Mucosa of descending colon (tissue), 3 donors: ENCODE results near the gene MYBBP1A. TPM values are rescaled to one million over a fixed set of nuclear protein-coding genes. Genes with fewer than 3 reads are reported as not detected.

Experiments
- ATAC-seq: fragments of 200-7000 bp; cut with Tn5 transposase; one replicate; pipeline ENCODE4 v1.9.1; 2020; ENCODE audit warnings: mild to moderate bottlenecking, moderate library complexity
- DNase-seq, 3 donors: peaks; one replicate each; pipeline ENCODE4 v3.0.0-alpha.2; 2020
- H3K36me3 ChIP-seq: fragments of 200-600 bp; one replicate; pipeline ENCODE4 v1.8.0; 2021; ENCODE audit warnings: low read depth, mild to moderate bottlenecking
- H3K4me1 ChIP-seq: fragments of 200-600 bp; one replicate; pipeline ENCODE4 v1.8.0; 2021; ENCODE audit warnings: low read depth, mild to moderate bottlenecking
- H3K4me3 ChIP-seq: fragments of 200-600 bp; one replicate; pipeline ENCODE4 v1.8.0; 2021; ENCODE audit warnings: mild to moderate bottlenecking
- H3K9me3 ChIP-seq: fragments of 200-600 bp; one replicate; pipeline ENCODE4 v1.8.0; 2021; ENCODE audit warnings: mild to moderate bottlenecking
- intact Hi-C, 2 donors: fragments of 100-400 bp; cut with DNase I in 1 of 2; cut with micrococcal nuclease in 1 of 2; formaldehyde crosslinking; loops; one replicate each; pipeline versions ENCODE4 v1.11.0 to v1.11.1; 2022; cut with DNase I, micrococcal nuclease
- total RNA-seq, 3 donors: library from RNA; stranded (reverse); fragmentation: NEBNext Ultra II Directional in 2 of 3; extraction: Animal tissue kit (Norgen Biotek cat#: 25700) in 2 of 3; gene quantifications; one replicate each; pipeline versions ENCODE4 v1.2.1 to v1.2.4, GENCODE V29; 2021 to 2023
- TF ChIP-seq, protein P1 (sequence below): fragments of 200-600 bp; IDR thresholded peaks from one replicate; pipeline ENCODE4 v1.8.0; 2022; ENCODE audit warnings: antibody characterized with exemption, mild to moderate bottlenecking
- donor health status: DM: no; HTN: no; CAD: no; lungs with moderate emphysema.
- donor health status: DM: no; HTN: no; CAD: no.
- donor health status: DM: no; HTN: yes; CAD: no.

The MYBBP1A gene
- total RNA-seq, 3 donors from 2014 or later: 32.7 to 41.4 (median 36.7) TPM

DNA sequence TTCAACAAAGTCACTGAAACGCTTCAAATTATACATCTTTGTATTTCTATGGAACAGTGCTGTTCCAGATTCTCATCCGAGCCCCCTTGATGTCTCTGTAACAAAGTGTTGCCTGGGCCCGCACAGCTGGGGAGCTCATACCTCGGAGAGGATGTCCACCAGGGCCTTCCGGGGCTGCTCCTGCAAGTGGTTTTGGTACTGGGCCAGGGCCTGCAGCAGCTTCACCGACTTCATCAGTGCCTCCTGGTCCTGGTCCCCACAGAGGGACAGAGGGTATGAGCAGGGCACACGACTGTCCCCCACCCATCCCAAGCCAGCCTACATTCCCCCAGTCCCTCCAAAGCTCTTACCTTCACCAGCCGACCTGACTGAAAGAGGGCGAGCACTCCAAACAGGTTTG is 1.5 kb downstream of the MYBBP1A start:
- TF ChIP-seq, protein P1, sequence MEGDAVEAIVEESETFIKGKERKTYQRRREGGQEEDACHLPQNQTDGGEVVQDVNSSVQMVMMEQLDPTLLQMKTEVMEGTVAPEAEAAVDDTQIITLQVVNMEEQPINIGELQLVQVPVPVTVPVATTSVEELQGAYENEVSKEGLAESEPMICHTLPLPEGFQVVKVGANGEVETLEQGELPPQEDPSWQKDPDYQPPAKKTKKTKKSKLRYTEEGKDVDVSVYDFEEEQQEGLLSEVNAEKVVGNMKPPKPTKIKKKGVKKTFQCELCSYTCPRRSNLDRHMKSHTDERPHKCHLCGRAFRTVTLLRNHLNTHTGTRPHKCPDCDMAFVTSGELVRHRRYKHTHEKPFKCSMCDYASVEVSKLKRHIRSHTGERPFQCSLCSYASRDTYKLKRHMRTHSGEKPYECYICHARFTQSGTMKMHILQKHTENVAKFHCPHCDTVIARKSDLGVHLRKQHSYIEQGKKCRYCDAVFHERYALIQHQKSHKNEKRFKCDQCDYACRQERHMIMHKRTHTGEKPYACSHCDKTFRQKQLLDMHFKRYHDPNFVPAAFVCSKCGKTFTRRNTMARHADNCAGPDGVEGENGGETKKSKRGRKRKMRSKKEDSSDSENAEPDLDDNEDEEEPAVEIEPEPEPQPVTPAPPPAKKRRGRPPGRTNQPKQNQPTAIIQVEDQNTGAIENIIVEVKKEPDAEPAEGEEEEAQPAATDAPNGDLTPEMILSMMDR: no peak
- ATAC-seq (no peak), DNase-seq (peak in 1 of 3 donors; percentile 40)
- H3K36me3 ChIP-seq: no peaks in the 10 kb centered on the region
- H3K4me3 ChIP-seq: no peak overlapping the region
- intact Hi-C loops: no loop called here
- peaks cover 19% of the 10 kb centered on the region for H3K4me1 ChIP-seq
- no peaks in the 10 kb centered on the region for H3K9me3 ChIP-seq

DNA sequence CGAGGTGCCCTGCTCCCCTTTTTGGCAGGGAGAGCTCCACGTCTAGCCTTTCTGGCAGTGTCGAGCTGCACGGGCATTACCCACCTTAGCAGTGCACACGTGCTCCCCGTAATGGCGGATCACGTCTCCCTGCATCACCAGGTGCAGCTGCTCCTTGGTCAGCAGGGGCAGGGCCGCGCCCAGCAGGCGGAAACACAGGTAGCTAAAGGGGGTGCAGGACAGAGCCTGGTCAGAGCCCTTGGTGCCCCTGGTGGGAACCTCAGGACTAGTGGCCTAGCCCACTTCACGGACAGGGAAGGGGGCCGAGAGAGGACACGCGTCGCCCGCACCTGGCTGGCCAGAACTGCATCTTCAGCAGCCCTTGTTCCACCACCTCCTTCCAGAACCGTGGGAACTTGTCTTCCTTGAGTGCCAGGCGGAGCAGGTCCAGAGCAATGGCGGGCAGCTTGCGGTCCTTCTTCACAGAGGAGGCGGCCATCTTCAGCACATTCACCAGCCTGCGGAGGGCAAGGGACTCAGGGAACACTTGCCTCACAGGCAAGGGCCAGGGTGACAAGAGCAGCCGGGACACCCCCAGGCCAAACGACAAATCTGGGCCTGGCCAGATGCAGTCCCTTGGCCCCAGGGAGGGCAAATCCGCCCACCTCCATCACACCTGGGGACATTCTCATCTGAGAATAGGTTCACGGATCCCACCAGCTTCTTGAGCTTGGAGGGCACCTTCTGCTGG is 3.2 kb downstream of the MYBBP1A start:
- ATAC-seq: no peak
- Histone ChIP-seq H3K4me1 (peaks cover 15% of the 10 kb centered on the region), H3K36me3 (no peaks in the 10 kb centered on the region), H3K4me3 (no peak overlapping the region), H3K9me3 (no peaks in the 10 kb centered on the region)
- TF ChIP-seq, protein P1: no peak
- intact Hi-C loops: no loop called here
- DNase-seq: peak in 1 of 3 donors; percentile 25

DNA sequence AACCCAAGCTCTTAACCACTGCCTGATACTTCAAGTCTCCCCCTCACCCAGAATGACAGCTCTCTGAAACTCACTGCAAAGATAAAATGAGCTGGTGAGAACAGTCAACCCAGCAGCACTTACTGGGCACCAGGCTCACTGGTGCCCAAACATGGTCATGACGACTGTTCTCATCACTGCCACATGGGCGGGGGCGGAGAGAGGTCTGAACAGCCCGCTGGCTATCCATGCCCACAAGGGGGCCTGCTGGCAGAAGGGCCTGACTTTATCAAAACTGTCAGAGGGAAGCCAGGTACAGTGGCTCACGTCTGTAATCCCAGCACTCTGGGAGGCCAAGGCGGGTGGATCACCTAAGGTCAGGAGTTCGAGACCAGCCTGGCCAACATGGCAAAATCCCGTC is 4.0 kb downstream of the MYBBP1A start:
- ATAC-seq (no peak), DNase-seq (peak in 1 of 3 donors; percentile 23)
- intact Hi-C loops: no loop called here
- Histone ChIP-seq H3K36me3 (no peaks in the 10 kb centered on the region), H3K4me3 (no peak overlapping the region), H3K9me3 (no peaks in the 10 kb centered on the region), H3K4me1 (peaks cover 15% of the 10 kb centered on the region)
- TF ChIP-seq, protein P1: no peak

DNA sequence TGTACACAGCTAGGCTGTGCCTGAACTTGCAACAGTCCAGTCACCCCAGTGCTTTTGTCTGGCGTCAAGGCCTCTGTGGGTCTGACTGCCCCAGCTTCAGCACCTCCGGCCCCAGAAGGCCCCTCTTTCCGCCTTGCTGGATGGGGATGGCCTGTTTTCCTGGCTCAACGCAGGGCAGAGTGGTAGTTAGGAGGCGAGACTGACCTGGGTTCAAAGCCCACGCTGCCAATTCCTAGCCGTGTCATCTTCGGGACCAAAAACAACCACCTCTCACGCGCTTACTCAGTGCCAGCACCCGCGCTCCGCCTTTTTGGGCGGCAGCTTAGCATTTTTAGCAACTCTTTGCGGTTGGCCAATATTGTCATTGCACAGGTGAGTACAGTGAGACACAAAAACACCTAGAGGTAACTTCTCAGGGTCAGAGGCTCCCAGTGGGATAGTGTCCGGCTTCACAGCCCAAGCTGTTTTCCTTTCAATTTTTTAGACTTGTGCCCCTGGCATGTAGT is 4.6 kb downstream of the MYBBP1A start:
- Histone ChIP-seq H3K36me3 (no peaks in the 10 kb centered on the region), H3K4me3 (no peak overlapping the region), H3K4me1 (peaks cover 10% of the 10 kb centered on the region), H3K9me3 (no peaks in the 10 kb centered on the region)
- ATAC-seq (no peak), DNase-seq (peak in 2 of 3 donors; percentile 20 to 35)
- TF ChIP-seq, protein P1: no peak
- intact Hi-C loops: no loop called here

DNA sequence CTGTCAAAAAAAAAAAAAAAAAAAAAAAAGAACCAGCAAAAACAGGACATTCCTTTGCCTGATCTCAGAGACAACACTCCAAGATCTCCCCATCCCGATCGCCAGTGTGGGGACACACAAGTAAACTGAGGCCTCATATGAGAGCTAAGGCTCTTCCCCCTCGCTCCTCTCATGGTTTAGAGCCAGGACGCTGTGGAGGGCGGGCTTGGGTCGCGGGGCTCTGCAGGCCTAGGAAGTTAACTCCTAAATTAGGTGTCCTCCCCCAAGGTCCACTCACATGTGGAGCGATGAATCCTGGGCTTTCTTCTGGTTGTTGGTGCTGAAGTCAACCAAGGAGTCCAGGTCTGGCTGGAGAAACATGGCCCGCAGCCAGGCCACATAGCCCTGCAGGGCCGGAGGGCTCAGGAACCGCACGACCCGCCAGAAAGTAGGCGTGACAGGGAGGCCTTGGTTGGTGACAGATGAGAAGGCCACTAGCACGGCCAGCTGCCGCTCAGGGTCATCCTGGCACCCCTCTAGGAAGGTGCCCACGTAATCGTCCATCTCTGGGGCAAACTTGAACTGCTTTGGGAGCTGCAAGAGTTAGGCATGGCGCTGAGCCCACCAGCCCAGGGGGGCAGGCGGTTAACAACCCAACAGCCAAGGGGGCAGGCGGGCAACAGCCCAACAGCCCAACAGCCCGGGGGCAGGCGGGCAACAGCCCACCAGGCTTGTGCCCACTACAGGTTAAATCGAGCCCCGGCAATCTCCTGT is 5.2 kb downstream of the MYBBP1A start:
- DNase-seq (peak in 1 of 3 donors; percentile 29), ATAC-seq (no peak)
- TF ChIP-seq, protein P1: no peak
- intact Hi-C loops: no loop called here
- no peaks in the 10 kb centered on the region for H3K36me3 ChIP-seq
- peaks cover 10% of the 10 kb centered on the region for H3K4me1 ChIP-seq
- no peak overlapping the region for H3K4me3 ChIP-seq
- H3K9me3 ChIP-seq: no peaks in the 10 kb centered on the region
